ENCODE measurements around the gene CLNK. TPM values are rescaled to one million over a fixed set of nuclear protein-coding genes. Genes with fewer than 3 reads are reported as not detected.

Gene CLNK
- total and polyA plus RNA-seq, 4 donors, result under 0.01 to 0.01 (median under 0.01) TPM; not detected in 1

DNA sequence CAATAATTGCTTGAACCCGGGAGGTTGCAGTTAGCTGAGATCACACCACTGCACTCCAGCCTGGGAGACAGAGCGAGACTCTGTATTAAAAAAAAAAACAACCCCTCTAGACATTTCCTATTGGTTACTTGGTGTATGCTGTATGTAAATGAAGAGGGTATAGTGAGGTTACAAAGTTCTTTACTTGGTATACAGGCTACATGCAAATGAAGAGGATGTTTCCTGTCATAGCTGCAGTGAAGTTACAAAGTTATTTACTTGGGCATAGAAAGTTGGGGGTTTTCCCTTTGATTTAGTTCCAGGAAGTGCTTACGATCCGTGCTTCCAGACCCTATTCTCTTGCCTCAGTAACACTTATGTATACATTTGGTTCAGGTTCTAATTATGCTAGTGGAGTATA lies 38.4 kb upstream of the CLNK start:
- no peak overlapping the region for H3K4me3 ChIP-seq (ENCODE audit: low read depth in 1 of 3, low read length in 3 of 3)
- no peak overlapping the region for H3K9ac ChIP-seq (ENCODE audit: low read depth in 1 of 2, low read length in 2 of 2)
- no peaks in the 10 kb centered on the region for H3K36me3 ChIP-seq (ENCODE audit: control insufficient read depth in 4 of 4, insufficient read depth in 3 of 4, low read depth in 1 of 4, low read length in 3 of 4)
- no peak overlapping the region for H3K27ac ChIP-seq (ENCODE audit: low read depth in 1 of 2, low read length in 2 of 2)
- no peak for DNase-seq (ENCODE audit: low spot score)
- H3K27me3 ChIP-seq (ENCODE audit: control insufficient read depth in 4 of 4, insufficient read depth in 4 of 4, low read length in 3 of 4), result no peaks in the 10 kb centered on the region
- no peaks in the 10 kb centered on the region for H3K9me3 ChIP-seq (ENCODE audit: control insufficient read depth in 4 of 4, low read length in 3 of 4)
- H3K4me1 ChIP-seq (ENCODE audit: control insufficient read depth in 4 of 4, insufficient read depth in 4 of 4, low read length in 3 of 4), result no peaks in the 10 kb centered on the region
- TF ChIP-seq GABPA (IDR thresholded peaks at IDR 0.05 in 1 of 2, conservative IDR thresholded peaks at IDR 0.05 in 1 of 2) (no peak), EGR1 (IDR thresholded peaks at IDR 0.05; ENCODE audit: low read depth in 2 of 2) (no peak), HNF4G (IDR thresholded peaks at IDR 0.05) (no peak), RAD21 (IDR thresholded peaks at IDR 0.05) (no peak), HNF4A (conservative IDR thresholded peaks at IDR 0.05) (no peak), RXRA (IDR thresholded peaks at IDR 0.05) (no peak), FOXA1 (IDR thresholded peaks at IDR 0.05) (no peak), YY1 (IDR thresholded peaks at IDR 0.05) (no peak), NR2F2 (IDR thresholded peaks at IDR 0.05) (no peak)
- TF ChIP-seq, protein P1, sequence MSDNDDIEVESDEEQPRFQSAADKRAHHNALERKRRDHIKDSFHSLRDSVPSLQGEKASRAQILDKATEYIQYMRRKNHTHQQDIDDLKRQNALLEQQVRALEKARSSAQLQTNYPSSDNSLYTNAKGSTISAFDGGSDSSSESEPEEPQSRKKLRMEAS (IDR thresholded peaks at IDR 0.05), result no peak
- TF ChIP-seq, protein P2, sequence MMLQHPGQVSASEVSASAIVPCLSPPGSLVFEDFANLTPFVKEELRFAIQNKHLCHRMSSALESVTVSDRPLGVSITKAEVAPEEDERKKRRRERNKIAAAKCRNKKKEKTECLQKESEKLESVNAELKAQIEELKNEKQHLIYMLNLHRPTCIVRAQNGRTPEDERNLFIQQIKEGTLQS (IDR thresholded peaks at IDR 0.05), result no peak
- TF ChIP-seq, protein P3, sequence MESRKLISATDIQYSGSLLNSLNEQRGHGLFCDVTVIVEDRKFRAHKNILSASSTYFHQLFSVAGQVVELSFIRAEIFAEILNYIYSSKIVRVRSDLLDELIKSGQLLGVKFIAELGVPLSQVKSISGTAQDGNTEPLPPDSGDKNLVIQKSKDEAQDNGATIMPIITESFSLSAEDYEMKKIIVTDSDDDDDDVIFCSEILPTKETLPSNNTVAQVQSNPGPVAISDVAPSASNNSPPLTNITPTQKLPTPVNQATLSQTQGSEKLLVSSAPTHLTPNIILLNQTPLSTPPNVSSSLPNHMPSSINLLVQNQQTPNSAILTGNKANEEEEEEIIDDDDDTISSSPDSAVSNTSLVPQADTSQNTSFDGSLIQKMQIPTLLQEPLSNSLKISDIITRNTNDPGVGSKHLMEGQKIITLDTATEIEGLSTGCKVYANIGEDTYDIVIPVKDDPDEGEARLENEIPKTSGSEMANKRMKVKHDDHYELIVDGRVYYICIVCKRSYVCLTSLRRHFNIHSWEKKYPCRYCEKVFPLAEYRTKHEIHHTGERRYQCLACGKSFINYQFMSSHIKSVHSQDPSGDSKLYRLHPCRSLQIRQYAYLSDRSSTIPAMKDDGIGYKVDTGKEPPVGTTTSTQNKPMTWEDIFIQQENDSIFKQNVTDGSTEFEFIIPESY (IDR thresholded peaks at IDR 0.05), result no peak
- TF ChIP-seq, protein P4, sequence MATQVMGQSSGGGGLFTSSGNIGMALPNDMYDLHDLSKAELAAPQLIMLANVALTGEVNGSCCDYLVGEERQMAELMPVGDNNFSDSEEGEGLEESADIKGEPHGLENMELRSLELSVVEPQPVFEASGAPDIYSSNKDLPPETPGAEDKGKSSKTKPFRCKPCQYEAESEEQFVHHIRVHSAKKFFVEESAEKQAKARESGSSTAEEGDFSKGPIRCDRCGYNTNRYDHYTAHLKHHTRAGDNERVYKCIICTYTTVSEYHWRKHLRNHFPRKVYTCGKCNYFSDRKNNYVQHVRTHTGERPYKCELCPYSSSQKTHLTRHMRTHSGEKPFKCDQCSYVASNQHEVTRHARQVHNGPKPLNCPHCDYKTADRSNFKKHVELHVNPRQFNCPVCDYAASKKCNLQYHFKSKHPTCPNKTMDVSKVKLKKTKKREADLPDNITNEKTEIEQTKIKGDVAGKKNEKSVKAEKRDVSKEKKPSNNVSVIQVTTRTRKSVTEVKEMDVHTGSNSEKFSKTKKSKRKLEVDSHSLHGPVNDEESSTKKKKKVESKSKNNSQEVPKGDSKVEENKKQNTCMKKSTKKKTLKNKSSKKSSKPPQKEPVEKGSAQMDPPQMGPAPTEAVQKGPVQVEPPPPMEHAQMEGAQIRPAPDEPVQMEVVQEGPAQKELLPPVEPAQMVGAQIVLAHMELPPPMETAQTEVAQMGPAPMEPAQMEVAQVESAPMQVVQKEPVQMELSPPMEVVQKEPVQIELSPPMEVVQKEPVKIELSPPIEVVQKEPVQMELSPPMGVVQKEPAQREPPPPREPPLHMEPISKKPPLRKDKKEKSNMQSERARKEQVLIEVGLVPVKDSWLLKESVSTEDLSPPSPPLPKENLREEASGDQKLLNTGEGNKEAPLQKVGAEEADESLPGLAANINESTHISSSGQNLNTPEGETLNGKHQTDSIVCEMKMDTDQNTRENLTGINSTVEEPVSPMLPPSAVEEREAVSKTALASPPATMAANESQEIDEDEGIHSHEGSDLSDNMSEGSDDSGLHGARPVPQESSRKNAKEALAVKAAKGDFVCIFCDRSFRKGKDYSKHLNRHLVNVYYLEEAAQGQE (IDR thresholded peaks at IDR 0.05), result no peak
- WGBS, result 61% methylated on average over 4 of the region's 4 CpGs

DNA sequence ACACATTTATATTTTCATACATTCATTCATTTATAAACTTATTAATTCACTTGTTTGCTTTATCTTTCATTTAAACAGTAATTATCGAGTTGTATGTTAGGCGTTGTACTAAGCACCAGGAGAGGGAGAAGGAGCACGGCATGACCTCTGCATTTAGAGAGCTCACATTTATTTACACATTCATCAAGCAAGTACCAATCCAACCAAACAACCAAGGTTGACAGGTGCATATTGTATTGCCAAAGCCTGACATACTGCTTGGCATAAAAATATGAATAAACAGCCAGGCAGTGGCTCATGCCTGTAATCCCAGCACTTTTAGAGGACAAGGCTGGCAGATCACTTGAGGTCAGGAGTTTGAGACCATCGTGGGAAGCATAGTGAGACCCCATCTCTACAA lies 37.0 kb upstream of the CLNK start:
- 78% methylated on average over 4 of the region's 4 CpGs for WGBS
- Histone ChIP-seq H3K27me3 (ENCODE audit: control insufficient read depth in 4 of 4, insufficient read depth in 4 of 4, low read length in 3 of 4) (no peaks in the 10 kb centered on the region), H3K9ac (ENCODE audit: low read depth in 1 of 2, low read length in 2 of 2) (no peak overlapping the region), H3K27ac (ENCODE audit: low read depth in 1 of 2, low read length in 2 of 2) (no peak overlapping the region), H3K4me1 (ENCODE audit: control insufficient read depth in 4 of 4, insufficient read depth in 4 of 4, low read length in 3 of 4) (no peaks in the 10 kb centered on the region), H3K4me3 (ENCODE audit: low read depth in 1 of 3, low read length in 3 of 3) (no peak overlapping the region), H3K9me3 (ENCODE audit: control insufficient read depth in 4 of 4, low read length in 3 of 4) (no peaks in the 10 kb centered on the region), H3K36me3 (ENCODE audit: control insufficient read depth in 4 of 4, insufficient read depth in 3 of 4, low read depth in 1 of 4, low read length in 3 of 4) (no peaks in the 10 kb centered on the region)
- DNase-seq (ENCODE audit: low spot score), result no peak
- TF ChIP-seq, protein P5, sequence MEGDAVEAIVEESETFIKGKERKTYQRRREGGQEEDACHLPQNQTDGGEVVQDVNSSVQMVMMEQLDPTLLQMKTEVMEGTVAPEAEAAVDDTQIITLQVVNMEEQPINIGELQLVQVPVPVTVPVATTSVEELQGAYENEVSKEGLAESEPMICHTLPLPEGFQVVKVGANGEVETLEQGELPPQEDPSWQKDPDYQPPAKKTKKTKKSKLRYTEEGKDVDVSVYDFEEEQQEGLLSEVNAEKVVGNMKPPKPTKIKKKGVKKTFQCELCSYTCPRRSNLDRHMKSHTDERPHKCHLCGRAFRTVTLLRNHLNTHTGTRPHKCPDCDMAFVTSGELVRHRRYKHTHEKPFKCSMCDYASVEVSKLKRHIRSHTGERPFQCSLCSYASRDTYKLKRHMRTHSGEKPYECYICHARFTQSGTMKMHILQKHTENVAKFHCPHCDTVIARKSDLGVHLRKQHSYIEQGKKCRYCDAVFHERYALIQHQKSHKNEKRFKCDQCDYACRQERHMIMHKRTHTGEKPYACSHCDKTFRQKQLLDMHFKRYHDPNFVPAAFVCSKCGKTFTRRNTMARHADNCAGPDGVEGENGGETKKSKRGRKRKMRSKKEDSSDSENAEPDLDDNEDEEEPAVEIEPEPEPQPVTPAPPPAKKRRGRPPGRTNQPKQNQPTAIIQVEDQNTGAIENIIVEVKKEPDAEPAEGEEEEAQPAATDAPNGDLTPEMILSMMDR (IDR thresholded peaks at IDR 0.05; ENCODE audit: low read depth, low read length, missing input control), result no peak
- no peak for TF ChIP-seq SP1 (IDR thresholded peaks at IDR 0.05)
- no peak for TF ChIP-seq RAD21 (IDR thresholded peaks at IDR 0.05)
- TF ChIP-seq, protein P1 (IDR thresholded peaks at IDR 0.05), result no peak
- no peak for TF ChIP-seq HNF4A (conservative IDR thresholded peaks at IDR 0.05)
- no peak for TF ChIP-seq YY1 (IDR thresholded peaks at IDR 0.05)
- TF ChIP-seq HNF4G (IDR thresholded peaks at IDR 0.05), result no peak
- TF ChIP-seq, protein P2 (IDR thresholded peaks at IDR 0.05), result no peak
- no peak for TF ChIP-seq RXRA (IDR thresholded peaks at IDR 0.05)
- TF ChIP-seq, protein P3 (IDR thresholded peaks at IDR 0.05), result no peak
- no peak for TF ChIP-seq GABPA (IDR thresholded peaks at IDR 0.05 in 1 of 2, conservative IDR thresholded peaks at IDR 0.05 in 1 of 2)
- TF ChIP-seq FOXA2 (IDR thresholded peaks at IDR 0.05), result no peak
- no peak for TF ChIP-seq NR2F2 (IDR thresholded peaks at IDR 0.05)
- TF ChIP-seq EGR1 (IDR thresholded peaks at IDR 0.05; ENCODE audit: low read depth in 2 of 2), result no peak
- no peak for TF ChIP-seq JUND (IDR thresholded peaks at IDR 0.05)
